ENCODE results near the gene SPIN1.

GRCh38 chr9:88418025-88418424 lies 29.8 kb downstream of the SPIN1 start:
- TF ChIP-seq POLR2AphosphoS5 (IDR thresholded peaks at IDR 0.05; ENCODE audit: low read depth, low read length), result no peak
- TF ChIP-seq POLR2A (IDR thresholded peaks at IDR 0.05; ENCODE audit: low read depth, low read length), result no peak
- no peak for TF ChIP-seq TAF1 (IDR thresholded peaks at IDR 0.05; ENCODE audit: borderline replicate concordance, low read depth, low read length)
